Lower lobe of right lung (tissue), 2 donors: ENCODE measurements around the gene ARMS2. TPM values are rescaled to one million over a fixed set of nuclear protein-coding genes. Genes with fewer than 3 reads are reported as not detected.

Experiments used
- ATAC-seq, 2 donors: fragments of 200-7000 bp; cut with Tn5 transposase; one replicate each; pipeline ENCODE4 v1.9.1; 2020 to 2022; ENCODE audit warnings: mild to moderate bottlenecking in 2 of 2, moderate library complexity in 2 of 2
- DNase-seq: peaks from one replicate; pipeline ENCODE4 v3.0.0-alpha.2; 2020
- H3K27ac ChIP-seq: fragments of 200-600 bp; one replicate; pipeline ENCODE4 v1.8.0; 2022
- H3K27me3 ChIP-seq: fragments of 200-600 bp; one replicate; pipeline ENCODE4 v1.8.0; 2022; ENCODE audit warnings: low read depth
- H3K36me3 ChIP-seq: fragments of 200-600 bp; one replicate; pipeline ENCODE4 v1.8.0; 2022; ENCODE audit warnings: mild to moderate bottlenecking
- H3K4me1 ChIP-seq: fragments of 200-600 bp; one replicate; pipeline ENCODE4 v1.8.0; 2022
- H3K4me3 ChIP-seq: fragments of 200-600 bp; one replicate; pipeline ENCODE4 v1.8.0; 2022; ENCODE audit warnings: mild to moderate bottlenecking
- H3K9me3 ChIP-seq: fragments of 200-600 bp; one replicate; pipeline ENCODE4 v1.8.0; 2022
- intact Hi-C: fragments of 100-400 bp; cut with DNase I; formaldehyde crosslinking; loops from one replicate; pipeline ENCODE4 v1.11.0; 2022
- total RNA-seq: library from RNA; stranded (reverse); fragmentation: NEBNext Ultra II Directional; extraction: Animal tissue kit (Norgen Biotek cat#: 25700); gene quantifications from one replicate; pipeline ENCODE4 v1.2.1, GENCODE V29; 2021
- TF ChIP-seq, protein P1 (sequence below): fragments of 200-600 bp; IDR thresholded peaks from one replicate; pipeline ENCODE4 v1.8.0; 2022; ENCODE audit warnings: antibody characterized with exemption, mild to moderate bottlenecking
- donor health status: DM: no; HTN: yes; CAD: no; lungs with severe emphysema.

ARMS2 gene
- total RNA-seq, 1 donor from 2014 or later = not detected

GRCh38 chr10:122492006-122492405 lies 37.6 kb downstream of the ARMS2 start:
- no peak for ATAC-seq
- Histone ChIP-seq H3K9me3 (no peaks in the 10 kb centered on the region), H3K27ac (no peak overlapping the region)

GRCh38 chr10:122492999-122493481 lies 38.6 kb downstream of the ARMS2 start:
- no peak overlapping the region for H3K27ac ChIP-seq
- ATAC-seq (no peak), DNase-seq (peak; percentile 32)
- no peaks in the 10 kb centered on the region for H3K27me3 ChIP-seq
- H3K36me3 ChIP-seq = peaks cover 3% of the 10 kb centered on the region
- H3K9me3 ChIP-seq = no peaks in the 10 kb centered on the region
- intact Hi-C loops = no loop called here
- peaks cover 18% of the 10 kb centered on the region for H3K4me1 ChIP-seq
- TF ChIP-seq, protein P1, sequence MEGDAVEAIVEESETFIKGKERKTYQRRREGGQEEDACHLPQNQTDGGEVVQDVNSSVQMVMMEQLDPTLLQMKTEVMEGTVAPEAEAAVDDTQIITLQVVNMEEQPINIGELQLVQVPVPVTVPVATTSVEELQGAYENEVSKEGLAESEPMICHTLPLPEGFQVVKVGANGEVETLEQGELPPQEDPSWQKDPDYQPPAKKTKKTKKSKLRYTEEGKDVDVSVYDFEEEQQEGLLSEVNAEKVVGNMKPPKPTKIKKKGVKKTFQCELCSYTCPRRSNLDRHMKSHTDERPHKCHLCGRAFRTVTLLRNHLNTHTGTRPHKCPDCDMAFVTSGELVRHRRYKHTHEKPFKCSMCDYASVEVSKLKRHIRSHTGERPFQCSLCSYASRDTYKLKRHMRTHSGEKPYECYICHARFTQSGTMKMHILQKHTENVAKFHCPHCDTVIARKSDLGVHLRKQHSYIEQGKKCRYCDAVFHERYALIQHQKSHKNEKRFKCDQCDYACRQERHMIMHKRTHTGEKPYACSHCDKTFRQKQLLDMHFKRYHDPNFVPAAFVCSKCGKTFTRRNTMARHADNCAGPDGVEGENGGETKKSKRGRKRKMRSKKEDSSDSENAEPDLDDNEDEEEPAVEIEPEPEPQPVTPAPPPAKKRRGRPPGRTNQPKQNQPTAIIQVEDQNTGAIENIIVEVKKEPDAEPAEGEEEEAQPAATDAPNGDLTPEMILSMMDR = no peak
- no peak overlapping the region for H3K4me3 ChIP-seq

More at GRCh38 chr10:122492006-122492405, 37.6 kb downstream of the ARMS2 start:
- DNase-seq = peak; percentile 29
- intact Hi-C loops = no loop called here
- no peaks in the 10 kb centered on the region for H3K27me3 ChIP-seq
- TF ChIP-seq, protein P1 = no peak
- no peak overlapping the region for H3K4me3 ChIP-seq
- peaks cover 3% of the 10 kb centered on the region for H3K36me3 ChIP-seq
- H3K4me1 ChIP-seq = peaks cover 22% of the 10 kb centered on the region

DNA sequence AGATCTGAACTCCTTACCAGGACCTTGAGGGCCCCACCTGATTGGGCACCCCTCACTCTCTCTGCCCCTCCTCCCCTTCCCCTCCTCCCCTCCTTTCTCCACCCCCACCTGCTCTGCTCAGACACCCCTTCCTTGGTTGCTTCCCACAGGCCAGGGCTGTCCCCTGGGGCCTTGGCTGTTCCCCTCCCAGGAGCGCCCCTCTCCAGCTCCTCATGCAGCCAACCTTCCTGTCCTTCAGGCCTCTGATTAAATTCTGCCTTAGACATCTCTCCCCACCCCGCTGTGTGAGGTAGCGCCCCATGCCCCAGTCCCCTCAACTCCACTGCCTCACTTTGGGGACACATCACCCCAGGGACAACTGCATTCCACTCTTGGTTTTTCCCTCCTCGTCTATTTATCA lies 39.3 kb downstream of the ARMS2 start:
- Histone ChIP-seq H3K4me3 (no peak overlapping the region), H3K4me1 (peaks cover 24% of the 10 kb centered on the region), H3K27me3 (no peaks in the 10 kb centered on the region), H3K36me3 (peaks cover 3% of the 10 kb centered on the region), H3K9me3 (no peaks in the 10 kb centered on the region), H3K27ac (no peak overlapping the region)
- intact Hi-C loops = no loop called here
- DNase-seq (peak; percentile 14), ATAC-seq (no peak)
- TF ChIP-seq, protein P1 = no peak

- peak overlapping the region; percentile 31 for H3K27ac ChIP-seq
Observed at GRCh38 chr10:122494173-122494820, 39.8 kb downstream of the ARMS2 start.

GRCh38 chr10:122494833-122495232 lies 40.4 kb downstream of the ARMS2 start:
- Histone ChIP-seq H3K9me3 (no peaks in the 10 kb centered on the region), H3K4me1 (peaks cover 32% of the 10 kb centered on the region), H3K36me3 (peaks cover 2% of the 10 kb centered on the region), H3K27ac (peak overlapping the region; percentile 31), H3K4me3 (no peak overlapping the region), H3K27me3 (no peaks in the 10 kb centered on the region)
- TF ChIP-seq, protein P1 = no peak
- DNase-seq (peak; percentile 41), ATAC-seq (peak in 1 of 2 donors; percentile 30)
- intact Hi-C loops = no loop called here

More at GRCh38 chr10:122494173-122494820, 39.8 kb downstream of the ARMS2 start:
- ATAC-seq (no peak), DNase-seq (peak; percentile 29)
- no peak overlapping the region for H3K4me3 ChIP-seq
- H3K4me1 ChIP-seq = peaks cover 30% of the 10 kb centered on the region
- TF ChIP-seq, protein P1 = no peak
- no peaks in the 10 kb centered on the region for H3K9me3 ChIP-seq
- intact Hi-C loops = no loop called here
- peaks cover 3% of the 10 kb centered on the region for H3K36me3 ChIP-seq
- no peaks in the 10 kb centered on the region for H3K27me3 ChIP-seq
